GM12874 (cell line): ENCODE results near the gene GRK7.

Source experiments
- CTCF ChIP-seq: IDR thresholded peaks from 2 replicates; pipeline ENCODE4 v1.5.1; 2011; ENCODE audit warnings: low read depth, mild to moderate bottlenecking, control low read depth, low read length, moderate library complexity; ENCODE audit not compliant: insufficient read depth

Gene GRK7

GRCh38 chr3:141812586-141812985 lies 49.4 kb downstream of the GRK7 start:
- TF ChIP-seq CTCF, result no peak
